Measurements from ENCODE around the gene NIT1.

DNA sequence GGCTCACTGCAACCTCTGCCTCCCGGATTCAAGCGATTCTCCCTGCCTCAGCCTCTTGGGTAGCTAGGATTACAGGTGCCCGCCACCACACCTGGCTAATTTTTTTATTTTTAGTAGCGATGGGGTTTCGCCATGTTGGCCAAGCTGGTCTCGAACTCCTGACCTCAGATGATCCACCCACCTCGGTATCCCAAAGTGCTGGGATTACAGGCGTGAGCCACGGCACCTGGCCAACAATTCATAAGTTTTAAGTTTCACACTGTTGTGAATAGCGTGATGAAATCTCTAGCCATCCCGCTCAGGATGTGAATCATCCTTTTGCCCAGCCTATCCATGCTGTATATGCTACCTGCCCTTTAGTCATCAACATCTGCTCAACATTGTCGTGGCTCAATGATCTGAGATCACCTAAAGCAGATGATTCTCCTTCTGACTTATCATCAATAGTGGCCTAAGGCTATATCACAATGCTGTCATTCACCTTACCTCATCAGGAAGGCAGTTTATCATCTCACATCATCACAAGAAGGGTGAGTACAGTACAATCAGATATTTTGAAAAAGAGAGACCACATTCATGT is 2.7 kb upstream of the NIT1 start:
- TF ChIP-seq RXRA (IDR thresholded peaks at IDR 0.05; ENCODE audit: insufficient read depth, low read depth, low read length) (no peak), RAD21 (IDR thresholded peaks at IDR 0.05 in 1 of 2, conservative IDR thresholded peaks at IDR 0.05 in 1 of 2; ENCODE audit: low read depth in 2 of 2, low read length in 2 of 2) (no peak), EP300 (IDR thresholded peaks at IDR 0.05; ENCODE audit: borderline replicate concordance in 1 of 2, low read depth in 2 of 2, low read length in 2 of 2) (no peak), GABPA (IDR thresholded peaks at IDR 0.05; ENCODE audit: borderline replicate concordance, insufficient read depth, low read length) (no peak), SUZ12 (IDR thresholded peaks at IDR 0.05; ENCODE audit: low read length) (no peak)

Data from H1 (cell line).